ENCODE results near the gene PLEK2.

GRCh38 chr14:67425608-67426007 lies 13.6 kb upstream of the PLEK2 start:
- TF ChIP-seq, protein P1, sequence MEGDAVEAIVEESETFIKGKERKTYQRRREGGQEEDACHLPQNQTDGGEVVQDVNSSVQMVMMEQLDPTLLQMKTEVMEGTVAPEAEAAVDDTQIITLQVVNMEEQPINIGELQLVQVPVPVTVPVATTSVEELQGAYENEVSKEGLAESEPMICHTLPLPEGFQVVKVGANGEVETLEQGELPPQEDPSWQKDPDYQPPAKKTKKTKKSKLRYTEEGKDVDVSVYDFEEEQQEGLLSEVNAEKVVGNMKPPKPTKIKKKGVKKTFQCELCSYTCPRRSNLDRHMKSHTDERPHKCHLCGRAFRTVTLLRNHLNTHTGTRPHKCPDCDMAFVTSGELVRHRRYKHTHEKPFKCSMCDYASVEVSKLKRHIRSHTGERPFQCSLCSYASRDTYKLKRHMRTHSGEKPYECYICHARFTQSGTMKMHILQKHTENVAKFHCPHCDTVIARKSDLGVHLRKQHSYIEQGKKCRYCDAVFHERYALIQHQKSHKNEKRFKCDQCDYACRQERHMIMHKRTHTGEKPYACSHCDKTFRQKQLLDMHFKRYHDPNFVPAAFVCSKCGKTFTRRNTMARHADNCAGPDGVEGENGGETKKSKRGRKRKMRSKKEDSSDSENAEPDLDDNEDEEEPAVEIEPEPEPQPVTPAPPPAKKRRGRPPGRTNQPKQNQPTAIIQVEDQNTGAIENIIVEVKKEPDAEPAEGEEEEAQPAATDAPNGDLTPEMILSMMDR (IDR thresholded peaks at IDR 0.05), result no peak
- no peak for TF ChIP-seq POLR2A (IDR thresholded peaks at IDR 0.05)

Measured in right lobe of liver (tissue), 4 donors.